ENCODE measurements around the gene TPT1.
"Not testable (repeated sequence)": the region's sequence is repeated elsewhere in the genome, so short reads cannot be mapped to it uniquely, and the experiment has no call there.

Gene TPT1

GRCh38 chr13:45341034-45341798 lies at the start of gene TPT1:
TPT1 (minus strand) TSS chr13:45341183; CDS start chr13:45341069, 114 bp downstream.
- DNase-seq = peak; percentile 99

GRCh38 chr13:45390348-45390747 lies 49.4 kb upstream of the TPT1 start:
- not testable (repeated sequence) for DNase-seq

GRCh38 chr13:45388664-45389063 lies 47.7 kb upstream of the TPT1 start:
- no peak for DNase-seq

GRCh38 chr13:45386892-45387575 lies 46.1 kb upstream of the TPT1 start:
- DNase-seq = peak; percentile 22

- no peak for DNase-seq
Measured at GRCh38 chr13:45385907-45386553, 45.0 kb upstream of the TPT1 start.

- DNase-seq = no peak
Measured at GRCh38 chr13:45385320-45385719, 44.3 kb upstream of the TPT1 start.

GRCh38 chr13:45384474-45385174 lies 43.6 kb upstream of the TPT1 start:
- no peak for DNase-seq

GRCh38 chr13:45382739-45383138 lies 41.8 kb upstream of the TPT1 start:
- DNase-seq = not testable (repeated sequence)

- DNase-seq = no peak
Measured at GRCh38 chr13:45381196-45381595, 40.2 kb upstream of the TPT1 start.

- not testable (repeated sequence) for DNase-seq
Measured at GRCh38 chr13:45380708-45381107, 39.7 kb upstream of the TPT1 start.

- DNase-seq = not testable (repeated sequence)
Measured at GRCh38 chr13:45379516-45379915, 38.5 kb upstream of the TPT1 start.

- DNase-seq = not testable (repeated sequence)
Measured at GRCh38 chr13:45378786-45379185, 37.8 kb upstream of the TPT1 start.

GRCh38 chr13:45377314-45377713 lies 36.3 kb upstream of the TPT1 start:
- DNase-seq = not testable (repeated sequence)

GRCh38 chr13:45376651-45377050 lies 35.7 kb upstream of the TPT1 start:
- DNase-seq = not testable (repeated sequence)

GRCh38 chr13:45374917-45375316 lies 33.9 kb upstream of the TPT1 start:
- no peak for DNase-seq

- DNase-seq = no peak
Measured at GRCh38 chr13:45373162-45373547, 32.2 kb upstream of the TPT1 start.

- no peak for DNase-seq
Measured at GRCh38 chr13:45372189-45373161, 31.5 kb upstream of the TPT1 start.

- DNase-seq = peak; percentile 62
Measured at GRCh38 chr13:45370922-45371406, 30.0 kb upstream of the TPT1 start.

GRCh38 chr13:45369116-45369515 lies 28.1 kb upstream of the TPT1 start:
- no peak for DNase-seq

GRCh38 chr13:45368571-45368970 lies 27.6 kb upstream of the TPT1 start:
- no peak for DNase-seq

GRCh38 chr13:45368005-45368404 lies 27.0 kb upstream of the TPT1 start:
- peak; percentile 39 for DNase-seq

GRCh38 chr13:45367358-45367757 lies 26.4 kb upstream of the TPT1 start:
- DNase-seq = peak; percentile 95
